Right lobe of liver (tissue), 4 donors: Measurements from ENCODE around the gene HSP90AA1.

Experiments
- CTCF ChIP-seq, 4 donors: fragments of 200-600 bp in 3 of 4; fragments of 450-650 bp in 1 of 4; IDR thresholded peaks; one replicate each; pipeline versions ENCODE4 v1.5.1 to v1.8.0; 2016 to 2022; ENCODE audit warnings: antibody characterized with exemption in 4 of 4, mild to moderate bottlenecking in 2 of 4
- POLR2A ChIP-seq: fragments of 450-650 bp; IDR thresholded peaks from one replicate; pipeline ENCODE4 v1.6.1; 2017; ENCODE audit warnings: antibody characterized with exemption, mild to moderate bottlenecking
- donor health status: DM: no; HTN: no; CAD: no.
- donor health status: DM: no; HTN: no; CAD: no.
- donor health status: DM: no; HTN: yes; CAD: no.

GRCh38 chr14:102092806-102093205 is 6.0 kb upstream of the HSP90AA1 start:
- TF ChIP-seq CTCF (IDR thresholded peaks at IDR 0.05) (no peak), POLR2A (no peak)
